ENCODE measurements around the gene PKD1.

- no peak for TF ChIP-seq POLR2A (IDR thresholded peaks at IDR 0.05)
- TF ChIP-seq, protein P1, sequence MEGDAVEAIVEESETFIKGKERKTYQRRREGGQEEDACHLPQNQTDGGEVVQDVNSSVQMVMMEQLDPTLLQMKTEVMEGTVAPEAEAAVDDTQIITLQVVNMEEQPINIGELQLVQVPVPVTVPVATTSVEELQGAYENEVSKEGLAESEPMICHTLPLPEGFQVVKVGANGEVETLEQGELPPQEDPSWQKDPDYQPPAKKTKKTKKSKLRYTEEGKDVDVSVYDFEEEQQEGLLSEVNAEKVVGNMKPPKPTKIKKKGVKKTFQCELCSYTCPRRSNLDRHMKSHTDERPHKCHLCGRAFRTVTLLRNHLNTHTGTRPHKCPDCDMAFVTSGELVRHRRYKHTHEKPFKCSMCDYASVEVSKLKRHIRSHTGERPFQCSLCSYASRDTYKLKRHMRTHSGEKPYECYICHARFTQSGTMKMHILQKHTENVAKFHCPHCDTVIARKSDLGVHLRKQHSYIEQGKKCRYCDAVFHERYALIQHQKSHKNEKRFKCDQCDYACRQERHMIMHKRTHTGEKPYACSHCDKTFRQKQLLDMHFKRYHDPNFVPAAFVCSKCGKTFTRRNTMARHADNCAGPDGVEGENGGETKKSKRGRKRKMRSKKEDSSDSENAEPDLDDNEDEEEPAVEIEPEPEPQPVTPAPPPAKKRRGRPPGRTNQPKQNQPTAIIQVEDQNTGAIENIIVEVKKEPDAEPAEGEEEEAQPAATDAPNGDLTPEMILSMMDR (IDR thresholded peaks at IDR 0.05): no peak
- TF ChIP-seq POLR2AphosphoS5 (IDR thresholded peaks at IDR 0.05): no peak
Measured at GRCh38 chr16:2090481-2090776, 45.3 kb downstream of the PKD1 start.
